CD4-positive, alpha-beta T cell (primary cell): Measurements from ENCODE around the gene TMEM51. TPM values are rescaled to one million over a fixed set of nuclear protein-coding genes. Genes with fewer than 3 reads are reported as not detected.

ENCODE experiments used
- ATAC-seq: fragments of 200-7000 bp; cut with Tn5 transposase; one replicate; pipeline ENCODE4 v1.10.0; 2022; ENCODE audit warnings: mild to moderate bottlenecking; ENCODE audit not compliant: poor library complexity
- CTCF ChIA-PET: fragments of 350-600 bp; sonication (Branson Sonifier 250); formaldehyde crosslinking; loops from one replicate; lab custom pipeline; 2021; ENCODE audit warnings: antibody characterized with exemption, inconsistent platforms; lab: Charles Lee
- POLR2A ChIA-PET: fragments of 350-600 bp; sonication (Branson Sonifier 250); formaldehyde crosslinking; loops from one replicate; lab custom pipeline; 2021; ENCODE audit warnings: antibody characterized with exemption, inconsistent platforms; lab: Charles Lee
- DNase-seq, 14 experiments: peaks; one replicate each; pipeline ENCODE4 v3.0.0-alpha.2; 2013 to 2020; ENCODE audit warnings: mixed read lengths in 2 of 14
- H3K27ac ChIP-seq, 2 donors: one replicate each; pipeline versions ENCODE4 v1.5.1 to v1.7.0; 2013; ENCODE audit warnings: low read length in 2 of 2, low read depth in 1 of 2, mild to moderate bottlenecking in 1 of 2
- H3K27me3 ChIP-seq, 2 experiments: 1 replicate in 1 of 2; 2 replicates in 1 of 2; pipeline versions ENCODE4 v1.6.1 to v1.7.0; 2013; ENCODE audit warnings: low read length in 2 of 2, control low read depth in 1 of 2, mild to moderate bottlenecking in 1 of 2, moderate library complexity in 1 of 2; ENCODE audit not compliant: insufficient read depth in 2 of 2, control insufficient read depth in 1 of 2
- H3K36me3 ChIP-seq: one replicate; pipeline ENCODE4 v1.6.1; 2013; ENCODE audit warnings: low read length, control low read depth; ENCODE audit not compliant: insufficient read depth
- H3K4me1 ChIP-seq: one replicate; pipeline ENCODE4 v1.6.1; 2013; ENCODE audit warnings: low read length, control low read depth; ENCODE audit not compliant: insufficient read depth
- H3K4me3 ChIP-seq: one replicate; pipeline ENCODE4 v1.5.1; 2013; ENCODE audit warnings: mild to moderate bottlenecking, low read length, moderate library complexity
- H3K9me3 ChIP-seq, 2 experiments: 1 replicate in 1 of 2; 2 replicates in 1 of 2; pipeline versions ENCODE4 v1.6.1 to v1.7.0; 2013; ENCODE audit warnings: low read length in 2 of 2, mild to moderate bottlenecking in 2 of 2, control low read depth in 1 of 2, moderate library complexity in 1 of 2; ENCODE audit not compliant: control insufficient read depth in 1 of 2, insufficient read depth in 1 of 2
- H3K27ac Mint-ChIP-seq: one replicate; pipeline ENCODE4 v1.8.0; 2020; ENCODE audit warnings: mixed read lengths
- H3K27me3 Mint-ChIP-seq: one replicate; pipeline ENCODE4 v1.8.0; 2021; ENCODE audit warnings: mixed read lengths
- H3K36me3 Mint-ChIP-seq: one replicate; pipeline ENCODE4 v1.8.0; 2021; ENCODE audit warnings: low read depth, mixed read lengths
- H3K4me1 Mint-ChIP-seq: one replicate; pipeline ENCODE4 v1.8.0; 2021; ENCODE audit warnings: low read depth, mixed read lengths
- H3K4me3 Mint-ChIP-seq: one replicate; pipeline ENCODE4 v1.8.0; 2020; ENCODE audit warnings: mild to moderate bottlenecking, mixed read lengths
- H3K9me3 Mint-ChIP-seq: one replicate; pipeline ENCODE4 v1.8.0; 2020; ENCODE audit warnings: mixed read lengths
- intact Hi-C, 2 experiments: fragments of 100-400 bp; cut with DNase I in 1 of 2; cut with micrococcal nuclease in 1 of 2; formaldehyde crosslinking; loops; one replicate each; pipeline versions ENCODE4 v1.15.1 to v1.9.0; 2023 to 2025; cut with DNase I, micrococcal nuclease
- total RNA-seq, 174 experiments: library from RNA in 2 of 174; stranded (reverse) in 2 of 174; gene quantifications; one replicate each; pipeline ENCODE4 v1.2.3 and lab custom pipeline; 2021 to 2026
- TF ChIP-seq, protein P1 (sequence below): fragments of 200-600 bp; IDR thresholded peaks from one replicate; pipeline ENCODE4 v1.8.0; 2022; ENCODE audit warnings: antibody characterized with exemption, mild to moderate bottlenecking

The TMEM51 gene
- total RNA-seq, 2 experiments from 2014 or later: not detected

DNA sequence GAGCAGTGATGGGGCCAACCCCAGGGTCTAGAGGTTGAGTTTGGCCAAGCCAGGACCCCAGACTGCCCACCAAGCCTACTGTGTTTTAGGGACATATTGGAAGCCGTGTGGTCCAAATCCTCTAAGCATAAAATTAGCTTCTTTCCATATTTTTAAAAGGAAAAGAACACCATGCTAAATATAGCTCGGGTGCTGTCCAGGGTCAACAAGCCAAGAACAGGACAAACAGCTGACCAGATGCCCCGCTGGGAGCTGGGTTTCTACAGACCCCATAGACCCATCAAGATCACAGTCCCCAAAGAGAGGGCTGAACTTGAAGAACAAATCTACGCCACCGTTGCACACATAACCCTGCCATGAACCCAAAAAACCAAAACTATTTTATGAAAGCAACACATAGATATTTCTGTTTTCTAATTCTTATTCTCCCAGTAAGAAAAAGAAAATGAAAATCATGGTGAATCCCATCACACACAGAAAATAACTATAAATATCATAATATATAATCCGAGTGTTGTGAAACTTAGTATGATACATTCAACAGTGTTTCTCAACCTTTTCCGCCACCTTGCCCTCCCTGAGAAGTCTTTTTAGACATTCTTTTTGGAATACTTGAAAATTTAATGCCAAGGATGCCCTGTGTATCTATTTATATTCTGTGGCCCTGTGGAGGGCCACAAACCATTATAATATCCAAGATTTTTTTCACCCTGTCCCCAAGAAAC is 57.3 kb downstream of the TMEM51 start:
- ATAC-seq: no peak
- Histone ChIP-seq H3K4me3 (no peak overlapping the region), H3K27ac (no peak overlapping the region), H3K27me3 (peaks cover 0 to 4% of the 10 kb centered on the region in 2 experiments), H3K9me3 (no peaks in the 10 kb centered on the region), H3K4me1 (no peaks in the 10 kb centered on the region), H3K36me3 (no peaks in the 10 kb centered on the region)
- CTCF ChIA-PET: no interaction called here
- no peaks in the 10 kb centered on the region for H3K4me1 Mint-ChIP-seq
- peaks cover 28% of the 10 kb centered on the region for H3K27me3 Mint-ChIP-seq
- no peak overlapping the region for H3K27ac Mint-ChIP-seq
- no peak for DNase-seq
- no peaks in the 10 kb centered on the region for H3K9me3 Mint-ChIP-seq
- POLR2A ChIA-PET: no interaction called here
- no peak overlapping the region for H3K4me3 Mint-ChIP-seq
- TF ChIP-seq, protein P1, sequence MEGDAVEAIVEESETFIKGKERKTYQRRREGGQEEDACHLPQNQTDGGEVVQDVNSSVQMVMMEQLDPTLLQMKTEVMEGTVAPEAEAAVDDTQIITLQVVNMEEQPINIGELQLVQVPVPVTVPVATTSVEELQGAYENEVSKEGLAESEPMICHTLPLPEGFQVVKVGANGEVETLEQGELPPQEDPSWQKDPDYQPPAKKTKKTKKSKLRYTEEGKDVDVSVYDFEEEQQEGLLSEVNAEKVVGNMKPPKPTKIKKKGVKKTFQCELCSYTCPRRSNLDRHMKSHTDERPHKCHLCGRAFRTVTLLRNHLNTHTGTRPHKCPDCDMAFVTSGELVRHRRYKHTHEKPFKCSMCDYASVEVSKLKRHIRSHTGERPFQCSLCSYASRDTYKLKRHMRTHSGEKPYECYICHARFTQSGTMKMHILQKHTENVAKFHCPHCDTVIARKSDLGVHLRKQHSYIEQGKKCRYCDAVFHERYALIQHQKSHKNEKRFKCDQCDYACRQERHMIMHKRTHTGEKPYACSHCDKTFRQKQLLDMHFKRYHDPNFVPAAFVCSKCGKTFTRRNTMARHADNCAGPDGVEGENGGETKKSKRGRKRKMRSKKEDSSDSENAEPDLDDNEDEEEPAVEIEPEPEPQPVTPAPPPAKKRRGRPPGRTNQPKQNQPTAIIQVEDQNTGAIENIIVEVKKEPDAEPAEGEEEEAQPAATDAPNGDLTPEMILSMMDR: no peak
- no peaks in the 10 kb centered on the region for H3K36me3 Mint-ChIP-seq
- intact Hi-C loops: no loop called here

DNA sequence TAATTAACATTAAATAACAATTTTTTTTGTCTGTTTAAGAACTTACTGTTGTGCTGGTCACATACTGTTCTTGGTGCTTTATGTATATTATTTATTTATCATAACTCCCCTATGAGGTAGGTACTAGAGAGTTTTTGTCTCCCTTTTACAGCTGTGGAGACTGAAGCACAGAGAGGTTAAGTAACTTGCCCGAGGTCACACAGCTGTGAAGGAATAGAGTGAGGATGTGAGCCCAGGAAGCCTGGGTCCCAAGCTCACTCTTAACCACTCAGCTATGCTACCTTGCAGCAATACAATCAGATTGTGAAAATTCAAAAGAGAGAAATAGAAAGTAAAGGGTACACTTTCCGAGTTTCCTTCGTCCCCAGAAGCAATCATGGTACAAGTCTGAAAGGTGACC is 57.9 kb downstream of the TMEM51 start:
- Histone ChIP-seq H3K36me3 (no peaks in the 10 kb centered on the region), H3K4me3 (no peak overlapping the region), H3K27me3 (peaks cover 0 to 4% of the 10 kb centered on the region in 2 experiments), H3K27ac (no peak overlapping the region), H3K4me1 (no peaks in the 10 kb centered on the region), H3K9me3 (no peaks in the 10 kb centered on the region)
- intact Hi-C loops: no loop called here
- TF ChIP-seq, protein P1: no peak
- Mint-ChIP-seq H3K4me3 (no peak overlapping the region), H3K27ac (no peak overlapping the region), H3K9me3 (no peaks in the 10 kb centered on the region), H3K27me3 (peaks cover 28% of the 10 kb centered on the region), H3K36me3 (no peaks in the 10 kb centered on the region), H3K4me1 (no peaks in the 10 kb centered on the region)
- DNase-seq (no peak), ATAC-seq (no peak)
- CTCF ChIA-PET: no interaction called here
- POLR2A ChIA-PET: no interaction called here

DNA sequence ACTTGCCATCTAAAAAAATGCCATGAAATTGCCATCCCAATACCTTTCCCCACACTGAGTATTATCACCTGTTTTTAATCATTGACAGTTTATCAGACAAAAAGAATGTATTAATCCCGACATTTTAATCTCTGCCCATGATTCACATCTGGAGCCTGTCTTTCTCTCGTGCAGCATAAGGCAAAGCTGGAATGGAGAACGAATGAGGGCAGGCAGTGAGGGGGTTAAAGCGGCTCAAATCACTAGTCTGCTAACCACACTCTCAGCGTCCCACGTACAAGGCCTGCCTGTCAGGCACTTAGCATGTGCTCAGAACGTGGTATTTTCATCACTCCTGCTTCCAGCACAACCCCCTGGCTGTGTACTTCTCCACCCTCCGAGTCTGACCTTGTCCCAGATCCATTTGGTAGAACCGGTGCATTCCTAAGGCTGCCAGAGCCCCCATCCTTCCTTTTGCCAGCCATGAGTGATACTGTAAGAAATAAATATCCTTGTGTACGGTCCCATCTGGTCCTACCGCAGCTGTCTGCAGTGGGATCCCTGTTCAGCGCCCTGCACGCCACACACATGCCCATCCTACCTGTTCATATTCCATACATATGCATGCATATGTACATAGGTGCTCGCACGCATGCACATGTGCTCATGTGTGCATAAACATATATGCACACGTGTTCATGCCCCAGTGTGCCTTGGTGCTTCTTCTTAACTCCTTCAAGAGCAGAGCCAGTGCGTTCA is 58.8 kb downstream of the TMEM51 start:
- no peaks in the 10 kb centered on the region for H3K36me3 ChIP-seq
- no peaks in the 10 kb centered on the region for H3K9me3 ChIP-seq
- peaks cover 0 to 4% of the 10 kb centered on the region in 2 experiments for H3K27me3 ChIP-seq
- intact Hi-C loops: no loop called here
- H3K36me3 Mint-ChIP-seq: no peaks in the 10 kb centered on the region
- no peaks in the 10 kb centered on the region for H3K4me1 Mint-ChIP-seq
- CTCF ChIA-PET: no interaction called here
- H3K4me3 Mint-ChIP-seq: no peak overlapping the region
- TF ChIP-seq, protein P1: no peak
- no peaks in the 10 kb centered on the region for H3K4me1 ChIP-seq
- H3K9me3 Mint-ChIP-seq: no peaks in the 10 kb centered on the region
- DNase-seq: no peak
- ATAC-seq: no peak
- POLR2A ChIA-PET: no interaction called here
- H3K27ac Mint-ChIP-seq: no peak overlapping the region
- no peak overlapping the region for H3K27ac ChIP-seq
- H3K27me3 Mint-ChIP-seq: peaks cover 28% of the 10 kb centered on the region
- H3K4me3 ChIP-seq: no peak overlapping the region
